HepG2 (cell line): ENCODE data around the gene ST6GALNAC2. TPM values are rescaled to one million over a fixed set of nuclear protein-coding genes. Genes with fewer than 3 reads are reported as not detected.

Experiments
- AFF4 ChIP-seq: sonication (generic); formaldehyde crosslinking; IDR thresholded peaks from 2 replicates; pipeline ENCODE4 v1.4.0; 2020; ENCODE audit warnings: missing genetic modification reagents
- AGO1 ChIP-seq: fragments of 200-400 bp; formaldehyde crosslinking; IDR thresholded peaks from 2 replicates; pipeline ENCODE4 v1.6.1; 2017; ENCODE audit warnings: mild to moderate bottlenecking, low read depth, low read length, moderate library complexity; ENCODE audit not compliant: poor library complexity, severe bottlenecking
- ARNT ChIP-seq: fragments of 450-650 bp; IDR thresholded peaks from 2 replicates; pipeline ENCODE4 v1.6.1; 2017
- ETV5 ChIP-seq: IDR thresholded peaks from 2 replicates; pipeline ENCODE4 v1.6.1; 2018; ENCODE audit warnings: missing biosample characterization, missing genetic modification reagents, inconsistent platforms, borderline replicate concordance
- GLI4 ChIP-seq: sonication (generic); formaldehyde crosslinking; IDR thresholded peaks from 2 replicates; pipeline ENCODE4 v1.5.1; 2020; ENCODE audit warnings: missing genetic modification reagents, mild to moderate bottlenecking, moderate library complexity, borderline replicate concordance
- KMT2B ChIP-seq: IDR thresholded peaks from 2 replicates; pipeline ENCODE4 v1.6.1; 2016; ENCODE audit warnings: missing genetic modification reagents, missing compliant biosample characterization
- NRL ChIP-seq: sonication (generic); formaldehyde crosslinking; IDR thresholded peaks from 2 replicates; pipeline ENCODE4 v1.5.0; 2020; ENCODE audit warnings: missing genetic modification reagents, mild to moderate bottlenecking, moderate library complexity, borderline replicate concordance
- RFX5 ChIP-seq: IDR thresholded peaks from 2 replicates; pipeline ENCODE4 v1.6.1; 2011; ENCODE audit warnings: low read depth, low read length, improper control_type of control experiment
- TOPORS ChIP-seq: sonication (generic); formaldehyde crosslinking; IDR thresholded peaks from 2 replicates; pipeline ENCODE4 v1.8.0; 2023; ENCODE audit warnings: mild to moderate bottlenecking, missing genetic modification reagents
- ZNF644 ChIP-seq: IDR thresholded peaks from 2 replicates; pipeline ENCODE4 v1.6.1; 2016; ENCODE audit warnings: low read depth
- polyA plus RNA-seq, 8 experiments: library from polyadenylated mRNA; depleted of rRNA in 3 of 8; stranded (reverse) in 7 of 8; unstranded in 1 of 8; fragments of >200 nt; fragmentation: Illumina TruSeq in 4 of 8; extraction: Trizol in 4 of 8; gene quantifications; 2 replicates each; pipeline versions ENCODE4 v1.2.1 to v1.2.3, GENCODE V29; 2011 to 2016; ENCODE audit warnings: low read depth in 4 of 8, missing spikeins in 1 of 8, mixed read lengths in 1 of 8; ENCODE audit not compliant: insufficient read depth in 1 of 8
- total RNA-seq, 5 experiments: library from RNA; depleted of rRNA; stranded (reverse); fragments of >200 nt; fragmentation: Illumina TruSeq; extraction: Trizol; gene quantifications; 2 replicates each; pipeline ENCODE4 v1.2.3, GENCODE V29; 2016; ENCODE audit warnings: low read depth in 1 of 5
- TF ChIP-seq, protein P1 (sequence below): sonication (generic); formaldehyde crosslinking; IDR thresholded peaks from 2 replicates; pipeline ENCODE4 v1.5.1; 2020; ENCODE audit warnings: mild to moderate bottlenecking, missing genetic modification reagents
- TF ChIP-seq, protein P2 (sequence below): sonication (generic); formaldehyde crosslinking; IDR thresholded peaks from 2 replicates; pipeline ENCODE4 v1.4.0; 2020; ENCODE audit warnings: mild to moderate bottlenecking, missing genetic modification reagents
- TF ChIP-seq, protein P3 (sequence below): sonication (generic); formaldehyde crosslinking; conservative IDR thresholded peaks from 2 replicates; pipeline ENCODE4 v1.4.0; 2020; ENCODE audit warnings: mild to moderate bottlenecking, missing genetic modification reagents, moderate library complexity
- TF ChIP-seq, protein P4 (sequence below): sonication (generic); formaldehyde crosslinking; IDR thresholded peaks from 2 replicates; pipeline ENCODE4 v1.8.0; 2022; ENCODE audit warnings: low read depth, missing genetic modification reagents

Gene ST6GALNAC2
- total and polyA plus RNA-seq, 2 of the 13 experiments (the other 11 are each of a cell fraction or from before 2014, with no cell fraction given) = 0.12 to 0.49 TPM

DNA sequence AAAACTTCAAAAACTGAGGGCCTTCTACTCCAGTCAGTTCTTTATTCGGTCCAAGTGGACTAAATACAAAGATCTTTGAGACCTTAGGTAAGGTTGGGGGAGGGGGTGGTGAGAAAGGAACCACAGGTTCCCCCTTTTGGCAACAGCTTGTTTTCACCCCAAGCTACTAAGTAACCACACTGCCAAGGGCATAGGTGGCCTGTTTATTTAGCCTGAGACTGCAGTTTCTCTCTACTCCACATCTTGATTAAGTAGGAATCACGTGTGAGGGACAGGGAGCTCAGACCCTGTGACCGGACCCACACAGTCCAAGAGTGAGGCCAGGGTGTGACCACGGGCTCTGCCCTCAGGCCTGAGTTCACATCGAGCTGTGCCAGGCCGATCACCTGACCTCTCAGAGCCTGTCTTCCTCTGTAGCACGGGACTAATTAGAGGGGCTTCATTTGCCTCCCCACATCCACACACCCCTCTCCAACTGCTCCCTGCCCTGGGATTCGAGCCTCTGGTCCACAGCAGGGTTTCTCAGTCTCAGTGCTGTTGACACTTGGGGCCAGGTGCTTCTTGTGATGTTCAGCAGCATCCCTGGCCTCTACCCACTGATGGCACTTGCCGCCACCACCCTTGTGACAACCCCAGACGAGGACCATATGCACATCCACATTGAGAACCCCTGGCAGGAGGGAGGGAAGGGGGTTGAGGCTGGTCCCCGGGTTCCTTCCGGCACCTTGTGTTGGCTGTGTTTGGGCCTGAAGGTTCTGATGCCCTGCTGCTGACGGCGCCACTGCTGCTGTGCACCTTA is 17.8 kb downstream of the ST6GALNAC2 start (continued):
- TF ChIP-seq ETV5 (CRISPR knock-in tag) (no peak), RFX5 (no peak), ARNT (no peak), GLI4 (CRISPR knock-in tag) (no peak), ZNF644 (no peak), KMT2B (no peak), AFF4 (CRISPR knock-in tag) (no peak), NRL (CRISPR knock-in tag) (no peak), AGO1 (no peak), TOPORS (CRISPR knock-in tag) (peak; percentile 74)
- TF ChIP-seq, protein P1, sequence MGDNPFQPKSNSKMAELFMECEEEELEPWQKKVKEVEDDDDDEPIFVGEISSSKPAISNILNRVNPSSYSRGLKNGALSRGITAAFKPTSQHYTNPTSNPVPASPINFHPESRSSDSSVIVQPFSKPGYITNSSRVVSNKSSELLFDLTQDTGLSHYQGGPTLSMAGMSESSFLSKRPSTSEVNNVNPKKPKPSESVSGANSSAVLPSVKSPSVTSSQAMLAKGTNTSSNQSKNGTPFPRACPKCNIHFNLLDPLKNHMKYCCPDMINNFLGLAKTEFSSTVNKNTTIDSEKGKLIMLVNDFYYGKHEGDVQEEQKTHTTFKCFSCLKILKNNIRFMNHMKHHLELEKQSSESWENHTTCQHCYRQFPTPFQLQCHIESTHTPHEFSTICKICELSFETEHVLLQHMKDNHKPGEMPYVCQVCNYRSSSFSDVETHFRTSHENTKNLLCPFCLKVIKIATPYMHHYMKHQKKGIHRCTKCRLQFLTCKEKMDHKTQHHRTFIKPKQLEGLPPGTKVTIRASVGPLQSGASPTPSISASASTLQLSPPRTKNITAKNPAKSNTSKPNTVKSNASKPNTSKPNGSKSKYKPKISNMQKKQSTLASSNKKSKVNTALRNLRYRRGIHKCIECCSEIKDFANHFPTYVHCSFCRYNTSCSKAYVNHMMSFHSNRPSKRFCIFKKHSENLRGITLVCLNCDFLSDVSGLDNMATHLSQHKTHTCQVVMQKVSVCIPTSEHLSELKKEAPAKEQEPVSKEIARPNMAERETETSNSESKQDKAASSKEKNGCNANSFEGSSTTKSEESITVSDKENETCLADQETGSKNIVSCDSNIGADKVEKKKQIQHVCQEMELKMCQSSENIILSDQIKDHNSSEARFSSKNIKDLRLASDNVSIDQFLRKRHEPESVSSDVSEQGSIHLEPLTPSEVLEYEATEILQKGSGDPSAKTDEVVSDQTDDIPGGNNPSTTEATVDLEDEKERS = no peak
- TF ChIP-seq, protein P2, sequence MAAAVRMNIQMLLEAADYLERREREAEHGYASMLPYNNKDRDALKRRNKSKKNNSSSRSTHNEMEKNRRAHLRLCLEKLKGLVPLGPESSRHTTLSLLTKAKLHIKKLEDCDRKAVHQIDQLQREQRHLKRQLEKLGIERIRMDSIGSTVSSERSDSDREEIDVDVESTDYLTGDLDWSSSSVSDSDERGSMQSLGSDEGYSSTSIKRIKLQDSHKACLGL (CRISPR knock-in tag) = no peak
- TF ChIP-seq, protein P3, sequence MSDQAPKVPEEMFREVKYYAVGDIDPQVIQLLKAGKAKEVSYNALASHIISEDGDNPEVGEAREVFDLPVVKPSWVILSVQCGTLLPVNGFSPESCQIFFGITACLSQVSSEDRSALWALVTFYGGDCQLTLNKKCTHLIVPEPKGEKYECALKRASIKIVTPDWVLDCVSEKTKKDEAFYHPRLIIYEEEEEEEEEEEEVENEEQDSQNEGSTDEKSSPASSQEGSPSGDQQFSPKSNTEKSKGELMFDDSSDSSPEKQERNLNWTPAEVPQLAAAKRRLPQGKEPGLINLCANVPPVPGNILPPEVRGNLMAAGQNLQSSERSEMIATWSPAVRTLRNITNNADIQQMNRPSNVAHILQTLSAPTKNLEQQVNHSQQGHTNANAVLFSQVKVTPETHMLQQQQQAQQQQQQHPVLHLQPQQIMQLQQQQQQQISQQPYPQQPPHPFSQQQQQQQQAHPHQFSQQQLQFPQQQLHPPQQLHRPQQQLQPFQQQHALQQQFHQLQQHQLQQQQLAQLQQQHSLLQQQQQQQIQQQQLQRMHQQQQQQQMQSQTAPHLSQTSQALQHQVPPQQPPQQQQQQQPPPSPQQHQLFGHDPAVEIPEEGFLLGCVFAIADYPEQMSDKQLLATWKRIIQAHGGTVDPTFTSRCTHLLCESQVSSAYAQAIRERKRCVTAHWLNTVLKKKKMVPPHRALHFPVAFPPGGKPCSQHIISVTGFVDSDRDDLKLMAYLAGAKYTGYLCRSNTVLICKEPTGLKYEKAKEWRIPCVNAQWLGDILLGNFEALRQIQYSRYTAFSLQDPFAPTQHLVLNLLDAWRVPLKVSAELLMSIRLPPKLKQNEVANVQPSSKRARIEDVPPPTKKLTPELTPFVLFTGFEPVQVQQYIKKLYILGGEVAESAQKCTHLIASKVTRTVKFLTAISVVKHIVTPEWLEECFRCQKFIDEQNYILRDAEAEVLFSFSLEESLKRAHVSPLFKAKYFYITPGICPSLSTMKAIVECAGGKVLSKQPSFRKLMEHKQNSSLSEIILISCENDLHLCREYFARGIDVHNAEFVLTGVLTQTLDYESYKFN = peak; percentile 24; the same call in 1 of the 2 replicates
- TF ChIP-seq, protein P4, sequence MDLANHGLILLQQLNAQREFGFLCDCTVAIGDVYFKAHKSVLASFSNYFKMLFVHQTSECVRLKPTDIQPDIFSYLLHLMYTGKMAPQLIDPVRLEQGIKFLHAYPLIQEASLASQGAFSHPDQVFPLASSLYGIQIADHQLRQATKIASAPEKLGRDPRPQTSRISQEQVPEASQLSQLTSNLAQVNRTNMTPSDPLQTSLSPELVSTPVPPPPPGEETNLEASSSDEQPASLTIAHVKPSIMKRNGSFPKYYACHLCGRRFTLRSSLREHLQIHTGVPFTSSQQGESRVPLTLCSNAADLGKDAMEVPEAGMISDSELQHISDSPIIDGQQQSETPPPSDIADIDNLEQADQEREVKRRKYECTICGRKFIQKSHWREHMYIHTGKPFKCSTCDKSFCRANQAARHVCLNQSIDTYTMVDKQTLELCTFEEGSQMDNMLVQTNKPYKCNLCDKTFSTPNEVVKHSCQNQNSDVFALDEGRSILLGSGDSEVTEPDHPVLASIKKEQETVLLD (CRISPR knock-in tag) = no peak
